GM18508 (cell line): ENCODE data around the gene CCDC7.
"Not testable (repeated sequence)": the region's sequence is repeated elsewhere in the genome, so short reads cannot be mapped to it uniquely, and the experiment has no call there.

Source experiments
- ATAC-seq: cut with Tn5 transposase; IDR thresholded peaks from one replicate; pipeline ENCODE4 v1.9.1; 2021; ENCODE audit warnings: moderate number of reproducible peaks; ENCODE audit not compliant: insufficient read depth, unreplicated experiment

The CCDC7 gene

GRCh38 chr10:32911285-32912016 lies 465.5 kb downstream of the CCDC7 start:
- ATAC-seq: no peak

- ATAC-seq: not testable (repeated sequence)
These were observed 471.9 kb downstream of the CCDC7 start for GRCh38 chr10:32917817-32918216.

- ATAC-seq: no peak
These were observed 476.2 kb downstream of the CCDC7 start for GRCh38 chr10:32922170-32922569.

- no peak for ATAC-seq
These were observed 477.2 kb downstream of the CCDC7 start for GRCh38 chr10:32923134-32923533.

GRCh38 chr10:32923849-32924248 lies 477.9 kb downstream of the CCDC7 start:
- ATAC-seq: no peak
